D721Med (cell line): Measurements from ENCODE around the gene MTHFD1L.

ENCODE experiments used
- DNase-seq: peaks from one replicate; pipeline ENCODE4 v3.0.0; 2011; ENCODE audit warnings: low spot score; ENCODE audit not compliant: insufficient read length
- FAIRE-seq: peaks from 2 replicates; lab custom pipeline; 2011; peaks lifted over from hg19 to GRCh38; lab: Jason Lieb, UNC
- CTCF ChIP-seq: IDR thresholded peaks from 2 replicates; pipeline ENCODE4 v1.5.1; 2012; ENCODE audit warnings: mild to moderate bottlenecking, control low read depth; ENCODE audit not compliant: insufficient read depth; ENCODE audit errors: missing control alignments

Gene MTHFD1L

DNA sequence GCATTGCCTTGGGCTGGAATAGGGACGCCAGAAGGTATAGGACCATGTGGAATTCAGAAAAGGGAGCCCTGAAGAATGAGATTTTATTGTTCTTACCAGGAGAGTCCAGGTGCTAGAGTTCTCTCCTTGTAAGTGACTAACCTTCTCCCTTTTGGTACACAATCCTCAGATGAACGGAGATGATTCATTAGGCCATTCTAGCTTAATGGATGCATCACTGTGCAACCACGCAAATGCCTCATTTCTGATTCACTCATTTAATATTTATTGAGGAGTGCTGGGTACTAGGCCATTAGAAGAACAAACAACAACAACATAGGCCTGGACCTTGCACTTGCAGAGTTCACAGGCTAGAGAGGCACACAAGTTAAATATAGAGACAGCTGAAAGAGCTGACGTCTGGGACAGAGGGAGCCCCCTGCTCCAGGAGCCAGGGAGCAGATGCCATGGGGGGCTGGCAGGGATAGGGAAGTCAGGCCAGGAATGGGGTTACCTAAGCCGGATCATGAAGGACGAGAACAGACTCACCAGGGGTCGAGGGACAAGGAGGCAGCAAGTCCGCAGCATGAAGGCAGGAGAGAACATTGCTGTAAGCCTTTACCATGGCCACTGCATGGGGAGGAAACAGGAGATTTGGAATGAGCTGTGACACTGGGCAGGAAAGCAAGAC lies 194.7 kb downstream of the MTHFD1L start:
- no peak for TF ChIP-seq CTCF
- DNase-seq: no peak
- no peak for FAIRE-seq

- FAIRE-seq: no peak
- no peak for TF ChIP-seq CTCF
- no peak for DNase-seq
These were observed 195.4 kb downstream of the MTHFD1L start for GRCh38 chr6:151060766-151061531.

DNA sequence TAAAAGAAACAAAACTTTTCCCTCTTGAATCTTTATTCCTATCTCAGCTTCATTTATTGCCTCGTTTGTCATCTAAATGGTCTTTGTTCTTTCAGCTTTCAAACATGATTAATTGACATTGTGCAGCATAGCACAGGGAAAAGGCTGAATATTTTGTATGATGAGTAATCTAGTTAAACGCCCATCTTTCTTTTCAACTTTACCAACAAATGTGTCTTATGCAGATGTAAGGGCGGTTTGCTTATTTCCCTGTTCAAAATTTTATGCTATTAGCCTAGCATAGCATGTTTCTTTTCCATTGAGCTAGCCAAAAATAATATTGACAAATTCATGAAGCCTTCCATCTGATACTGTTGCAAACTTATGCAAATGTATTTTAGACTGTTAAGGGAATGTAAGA lies 197.8 kb downstream of the MTHFD1L start:
- no peak for TF ChIP-seq CTCF
- no peak for FAIRE-seq
- no peak for DNase-seq

DNA sequence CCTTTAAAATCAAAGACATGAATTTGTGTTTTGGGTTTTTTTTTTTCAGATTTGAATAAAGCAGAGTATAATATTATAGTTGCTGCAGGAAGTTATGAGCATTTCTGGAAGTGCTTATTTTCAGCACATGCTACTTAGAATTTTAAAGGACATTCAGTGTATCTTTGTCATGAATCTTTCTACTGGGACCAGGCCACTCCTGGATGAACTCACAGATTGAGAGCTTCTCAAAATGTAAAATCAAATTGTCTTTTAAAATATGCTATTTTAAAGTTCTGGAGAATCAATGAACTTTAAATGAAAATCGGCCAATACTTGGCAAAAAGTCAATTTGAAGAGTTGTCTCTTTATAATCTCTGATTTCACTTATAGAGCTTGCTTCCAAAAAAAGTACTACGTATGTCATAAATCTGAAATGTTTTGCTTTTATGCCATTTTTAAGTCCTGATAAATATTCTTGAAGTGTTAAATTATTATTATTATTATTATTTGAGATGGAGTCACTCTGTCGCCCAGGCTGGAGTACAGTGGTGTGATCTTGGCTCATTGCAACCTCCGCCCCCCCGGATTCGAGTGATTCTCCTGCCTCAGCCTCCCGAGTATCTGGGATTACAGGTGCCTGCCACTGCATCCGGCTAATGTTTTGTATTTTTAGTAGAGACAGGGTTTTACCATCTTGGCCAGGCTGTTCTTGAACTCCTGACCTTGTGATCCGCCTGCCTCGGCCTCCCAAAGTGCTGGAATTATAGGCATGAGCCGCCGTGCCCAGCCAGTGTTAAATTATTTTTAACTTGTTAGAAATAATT lies 198.5 kb downstream of the MTHFD1L start:
- FAIRE-seq: no peak
- no peak for TF ChIP-seq CTCF
- no peak for DNase-seq

DNA sequence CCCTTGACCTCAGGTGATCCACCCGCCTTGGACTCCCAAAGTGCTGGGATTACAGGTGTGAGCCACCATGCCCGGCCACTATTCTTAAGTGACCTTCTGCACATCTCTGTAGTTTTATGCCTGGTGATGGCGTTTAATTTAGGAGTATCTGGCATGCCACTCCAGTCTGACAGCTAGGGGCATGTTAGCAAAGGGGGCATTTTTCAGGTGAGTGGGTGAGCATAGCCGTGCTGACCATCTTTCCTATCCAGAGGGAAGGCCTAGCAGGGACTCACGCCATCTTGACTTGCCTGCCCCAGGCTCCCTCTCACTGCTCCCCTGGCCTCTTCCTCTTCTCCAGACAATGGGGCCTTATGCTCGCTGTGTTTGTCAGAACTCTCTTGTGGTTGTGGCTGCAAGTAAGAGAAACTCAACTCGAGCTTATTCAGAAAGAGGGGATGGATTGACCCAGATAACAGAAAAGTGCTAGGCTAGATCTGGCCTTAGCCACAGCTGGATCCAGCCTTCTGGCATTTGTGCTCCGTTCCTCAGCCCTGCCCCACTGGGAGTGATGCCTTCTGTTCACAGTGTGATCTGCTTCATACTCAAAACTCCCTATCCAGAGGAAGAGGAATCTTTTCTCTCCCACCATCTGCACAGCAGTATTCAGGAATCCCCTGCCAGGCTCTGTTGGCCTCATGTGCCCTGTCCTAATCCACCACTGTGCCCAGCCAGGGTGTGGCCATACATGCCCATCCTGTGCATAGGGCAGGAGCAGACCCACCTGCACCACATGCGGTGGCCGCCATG lies 199.7 kb downstream of the MTHFD1L start:
- no peak for DNase-seq
- TF ChIP-seq CTCF: no peak
- FAIRE-seq: no peak

DNA sequence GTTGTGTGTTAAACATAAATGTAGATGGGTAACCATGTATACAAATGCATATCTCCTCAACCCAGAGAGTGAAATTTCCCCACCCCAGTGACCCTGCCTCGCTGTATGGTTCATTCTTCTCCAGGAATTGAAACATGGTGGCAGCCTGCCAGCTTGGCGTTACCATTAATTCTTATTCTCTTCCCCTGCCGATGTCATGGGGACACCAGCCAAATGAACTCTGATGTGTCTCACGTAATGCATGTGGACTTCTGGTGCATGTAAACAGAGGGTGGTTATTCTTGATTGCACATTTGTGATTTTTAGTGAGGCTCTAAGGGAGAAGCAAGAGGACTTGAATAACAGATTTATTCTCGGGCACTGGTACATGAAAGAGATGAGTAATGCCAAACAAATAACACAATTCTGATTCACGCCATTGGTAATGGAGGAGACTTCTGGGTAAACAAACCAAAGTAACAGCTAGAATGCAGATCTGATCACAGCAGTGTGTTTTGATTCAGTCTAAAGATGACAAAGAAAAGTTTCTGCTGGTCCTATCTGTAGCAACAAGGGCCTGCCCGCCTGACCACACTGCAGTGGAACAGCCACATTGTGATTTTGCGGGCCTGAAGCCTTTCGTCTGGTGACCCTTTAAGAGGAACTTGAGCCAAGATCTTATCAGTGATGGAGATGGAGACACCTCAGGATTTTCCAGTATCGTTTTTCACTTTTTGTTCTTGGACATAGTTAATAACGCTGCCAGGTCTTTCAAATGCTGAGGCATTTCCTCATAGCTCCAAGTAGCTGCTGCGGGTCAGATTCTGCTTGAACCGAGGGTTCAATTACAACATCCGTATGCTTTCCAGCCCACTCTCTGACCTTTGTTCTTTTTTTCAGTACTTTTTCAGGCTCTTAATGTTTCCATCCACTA lies 202.4 kb downstream of the MTHFD1L start:
- DNase-seq: no peak
- FAIRE-seq: no peak
- TF ChIP-seq CTCF: no peak
